GM12801 (cell line): ENCODE data around the gene MCU.

Source experiments
- CTCF ChIP-seq: IDR thresholded peaks from one replicate; pipeline ENCODE4 v1.5.1; 2011; ENCODE audit warnings: control low read depth; ENCODE audit not compliant: insufficient read length; ENCODE audit errors: extremely low read depth

MCU gene

GRCh38 chr10:72689660-72690059, 2.3 kb upstream of the MCU start:
- TF ChIP-seq CTCF: no peak

GRCh38 chr10:72690071-72690755, 1.7 kb upstream of the MCU start:
- no peak for TF ChIP-seq CTCF

- no peak for TF ChIP-seq CTCF
These were observed 477 bp upstream of the MCU start for GRCh38 chr10:72691470-72691862.

- no peak for TF ChIP-seq CTCF
These were observed 726 bp downstream of the MCU start for GRCh38 chr10:72692744-72692993.

GRCh38 chr10:72692994-72693781, 1.2 kb downstream of the MCU start:
- TF ChIP-seq CTCF: no peak

- no peak for TF ChIP-seq CTCF
These were observed 2.8 kb downstream of the MCU start for GRCh38 chr10:72694476-72695369.

GRCh38 chr10:72695496-72695895, 3.6 kb downstream of the MCU start:
- no peak for TF ChIP-seq CTCF
